HG03575 (cell line): ENCODE data around the gene TMEM52.
"Not testable (repeated sequence)": the region's sequence is repeated elsewhere in the genome, so short reads cannot be mapped to it uniquely, and the experiment has no call there.

ENCODE experiments used
- ATAC-seq: cut with Tn5 transposase; IDR thresholded peaks from one replicate; pipeline ENCODE4 v1.9.1; 2021; ENCODE audit not compliant: unreplicated experiment, insufficient number of reproducible peaks, low FRiP score; ENCODE audit errors: extremely low read depth

The TMEM52 gene

DNA sequence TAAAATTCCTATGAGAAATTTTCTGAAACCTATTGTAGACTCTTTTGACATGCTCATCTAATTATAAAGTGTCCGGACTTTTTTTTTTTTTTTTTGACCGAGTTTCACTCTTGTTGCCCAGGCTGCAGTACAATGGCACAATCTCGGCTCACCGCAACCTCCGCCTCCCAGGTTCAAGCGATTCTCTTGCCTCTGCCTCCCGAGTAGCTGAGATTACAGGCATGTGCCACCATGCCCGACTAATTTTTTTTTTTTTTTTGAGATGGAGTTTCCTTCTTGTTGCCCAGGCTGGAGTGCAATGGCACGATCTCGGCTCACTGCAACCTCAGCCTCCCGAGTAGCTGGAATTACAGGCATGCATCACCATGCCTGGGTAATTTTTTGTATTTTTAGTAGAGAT lies 35.2 kb downstream of the TMEM52 start:
- not testable (repeated sequence) for ATAC-seq

DNA sequence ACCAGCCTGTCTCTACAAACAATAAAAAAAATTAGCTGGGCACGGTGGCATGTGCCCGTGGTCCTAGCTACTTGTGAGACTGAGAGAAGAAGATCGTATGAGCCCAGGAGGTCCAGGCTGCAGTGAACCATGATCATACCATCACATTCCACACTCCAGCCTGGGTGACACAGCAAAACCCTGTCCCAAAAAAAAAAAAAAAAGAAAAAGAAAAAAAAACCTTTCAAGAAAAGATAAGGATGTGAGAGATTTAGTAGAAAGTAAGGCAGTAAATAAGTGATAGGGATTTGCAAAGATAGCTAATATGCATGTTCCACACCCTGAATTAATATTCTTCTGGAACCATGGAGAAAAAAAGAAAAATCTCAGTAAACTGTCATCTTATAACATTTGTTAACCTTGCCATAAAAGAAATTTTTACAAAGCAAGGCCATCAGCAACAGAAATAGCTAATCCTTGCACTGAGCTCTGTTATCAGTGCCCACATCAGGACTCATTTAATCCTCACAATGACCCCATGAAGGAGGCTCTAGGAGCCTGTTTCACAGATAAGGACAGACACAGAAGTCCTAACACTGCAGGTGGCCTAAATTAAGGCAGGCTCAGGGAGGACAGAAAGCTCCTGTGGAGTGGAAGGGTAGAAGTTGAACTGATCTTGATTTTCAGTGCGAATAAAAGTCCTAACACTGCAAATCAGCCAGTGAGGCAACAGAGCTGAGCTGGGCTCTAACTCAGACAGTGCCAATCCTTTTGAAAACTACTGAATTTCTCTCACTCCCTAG lies 35.8 kb downstream of the TMEM52 start:
- no peak for ATAC-seq

DNA sequence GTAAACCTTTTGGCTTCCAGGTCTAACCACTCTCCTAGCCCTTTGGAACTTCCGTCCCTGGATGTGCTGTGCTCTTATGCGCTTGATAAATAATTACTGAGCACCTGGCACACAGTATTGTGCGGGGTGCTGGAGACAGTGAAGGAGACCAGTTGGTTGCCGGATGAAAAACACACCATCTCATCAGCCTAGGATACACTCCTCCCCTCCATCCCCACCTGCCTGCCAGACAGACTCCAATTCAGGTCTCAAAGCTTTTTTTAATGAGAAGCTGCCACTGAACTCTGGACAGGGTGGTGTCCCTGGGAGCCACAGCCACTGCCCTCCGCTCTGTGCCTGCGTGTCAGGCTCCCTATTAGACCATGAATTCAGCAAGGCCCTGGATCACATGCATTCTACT lies 37.4 kb downstream of the TMEM52 start:
- no peak for ATAC-seq

DNA sequence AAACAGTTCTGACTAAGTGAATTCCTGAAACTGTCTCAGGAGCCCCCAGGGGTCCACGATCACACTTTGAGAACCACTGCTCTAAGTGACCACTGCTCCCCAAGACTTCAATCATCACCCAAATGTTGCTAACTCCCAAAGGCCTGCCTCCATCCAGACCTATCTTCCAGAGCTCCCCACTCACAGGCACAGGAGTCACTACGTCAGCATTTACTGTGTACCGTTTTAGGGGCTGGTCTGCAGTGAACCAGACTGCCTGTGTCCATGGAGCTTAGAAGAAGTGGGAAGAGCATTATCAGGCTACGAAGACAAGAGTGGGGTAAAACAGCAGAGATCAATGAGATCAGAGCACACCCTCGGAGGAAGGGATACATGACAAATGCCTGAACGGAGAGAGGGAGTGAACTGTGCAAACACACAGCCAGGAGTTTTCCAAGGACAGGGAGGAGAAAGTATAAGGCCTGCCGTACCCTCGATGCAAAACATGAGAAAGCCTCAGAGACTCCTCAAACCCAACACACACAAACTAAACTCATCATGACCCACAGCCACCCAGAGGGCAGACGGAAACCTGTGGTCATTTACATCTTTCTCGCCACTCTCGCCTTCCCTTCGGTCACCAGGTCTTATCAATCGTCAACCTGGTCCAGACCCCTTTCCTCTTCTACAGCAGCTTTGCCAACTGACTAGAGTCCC lies 38.3 kb downstream of the TMEM52 start:
- ATAC-seq: no peak

DNA sequence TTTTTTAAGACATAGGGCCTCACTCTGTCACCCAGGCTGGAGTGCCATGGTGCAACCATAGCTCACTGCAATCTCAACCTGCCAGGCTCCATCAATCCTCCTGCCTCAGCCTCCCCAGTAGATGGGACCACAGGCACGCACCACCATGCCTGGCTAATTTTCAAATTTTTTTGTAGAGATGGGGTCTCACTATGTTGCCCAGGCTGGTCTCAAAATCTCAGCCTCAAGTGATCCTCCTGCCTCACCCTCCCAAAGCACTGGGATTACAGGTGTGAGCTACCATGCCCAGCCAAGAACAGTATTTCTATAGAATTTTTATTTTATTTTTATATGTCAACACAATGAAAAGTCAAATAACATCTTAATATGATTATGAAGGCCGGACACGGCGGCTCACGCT lies 39.1 kb downstream of the TMEM52 start:
- ATAC-seq: no peak

DNA sequence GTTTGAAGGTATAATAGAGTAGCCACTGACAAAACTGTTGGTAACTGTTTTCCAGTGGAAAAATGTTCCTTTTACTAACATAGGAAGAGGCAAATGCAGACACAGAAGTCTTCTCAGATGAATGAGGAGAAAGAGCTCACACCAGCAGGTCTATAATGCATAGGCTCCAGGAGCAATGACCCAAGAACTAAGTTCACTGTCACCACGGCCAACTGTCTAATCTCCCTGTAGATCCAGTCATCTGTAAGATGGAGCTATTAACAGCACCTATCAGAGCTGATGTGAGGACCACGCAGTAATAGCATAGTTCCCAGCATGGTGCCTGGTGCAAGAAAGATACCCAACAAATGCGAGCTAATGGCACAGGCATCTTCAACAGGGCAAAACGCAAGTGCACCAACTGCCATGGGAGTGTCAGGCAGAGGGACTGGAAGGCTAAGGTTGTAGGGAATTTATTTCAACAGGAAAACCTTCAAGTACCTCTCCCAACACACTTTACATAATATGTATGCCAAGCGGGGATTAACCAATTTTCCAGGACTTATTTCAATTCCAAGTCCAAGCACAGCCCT lies 41.1 kb downstream of the TMEM52 start:
- ATAC-seq: no peak

DNA sequence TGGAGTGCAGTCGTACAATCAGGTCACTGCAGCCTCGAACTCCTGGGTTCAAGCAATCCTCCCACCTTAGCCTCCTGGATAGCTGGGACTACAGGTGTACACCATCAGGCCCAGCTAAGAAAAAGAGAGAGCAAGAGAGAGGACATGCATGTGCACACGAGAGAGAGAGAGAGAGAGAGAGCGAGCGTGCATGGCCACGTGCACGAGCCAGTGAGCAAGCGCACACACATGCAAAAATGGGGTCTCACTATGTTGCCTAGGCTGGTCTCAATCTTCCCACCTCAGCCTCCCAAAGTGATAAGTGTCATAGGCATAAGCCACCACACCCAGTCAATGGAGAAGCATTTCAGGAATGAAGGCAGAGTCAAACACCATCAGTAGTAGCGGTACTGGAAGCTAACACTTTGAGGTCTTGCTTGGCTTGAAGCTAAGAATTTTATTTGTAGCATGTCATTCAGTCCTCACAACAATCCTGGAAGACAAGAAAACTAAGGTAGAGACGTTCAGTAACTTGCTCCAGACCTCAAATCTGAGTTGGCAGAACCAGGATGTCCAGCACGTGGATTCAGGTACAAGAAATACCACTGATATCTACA lies 42.6 kb downstream of the TMEM52 start:
- ATAC-seq: no peak

DNA sequence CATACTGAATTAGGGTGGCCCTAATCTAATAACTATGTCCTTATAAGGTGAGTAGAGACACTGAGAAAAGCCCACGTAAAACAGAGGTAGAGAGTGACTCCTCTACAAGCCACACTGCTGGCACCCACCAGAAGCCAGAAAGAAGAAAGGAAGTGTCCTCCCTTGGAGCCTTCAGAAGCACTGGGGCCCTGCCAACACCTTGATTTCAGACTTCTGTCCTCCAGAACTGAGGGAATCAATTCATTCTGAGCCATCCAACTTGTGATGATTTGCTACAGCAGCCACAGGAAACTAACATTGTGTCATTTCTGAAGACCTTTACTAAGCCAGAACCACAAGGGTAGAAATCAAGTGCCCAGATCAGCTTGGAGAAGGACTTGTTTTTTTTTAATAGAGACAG lies 43.1 kb downstream of the TMEM52 start:
- ATAC-seq: no peak

DNA sequence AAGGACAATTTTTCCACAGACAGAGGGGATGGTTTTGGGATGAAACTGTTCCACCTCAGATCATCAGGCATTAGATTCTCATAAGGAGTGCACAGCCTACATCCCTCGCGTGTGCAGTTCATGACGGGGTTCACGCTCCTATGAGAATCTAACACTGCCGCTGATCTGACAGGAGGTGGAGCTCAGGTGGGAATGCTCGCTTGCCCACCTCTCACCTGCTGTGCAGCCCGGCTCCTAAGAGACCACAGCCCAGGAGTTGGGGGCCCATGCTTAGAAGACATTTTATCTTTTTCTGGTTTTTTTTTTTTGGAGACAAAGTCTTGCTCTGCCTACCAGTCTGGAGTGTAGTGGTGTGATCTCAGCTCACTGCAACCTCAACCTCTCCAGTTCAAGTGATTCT lies 44.2 kb downstream of the TMEM52 start:
- no peak for ATAC-seq

DNA sequence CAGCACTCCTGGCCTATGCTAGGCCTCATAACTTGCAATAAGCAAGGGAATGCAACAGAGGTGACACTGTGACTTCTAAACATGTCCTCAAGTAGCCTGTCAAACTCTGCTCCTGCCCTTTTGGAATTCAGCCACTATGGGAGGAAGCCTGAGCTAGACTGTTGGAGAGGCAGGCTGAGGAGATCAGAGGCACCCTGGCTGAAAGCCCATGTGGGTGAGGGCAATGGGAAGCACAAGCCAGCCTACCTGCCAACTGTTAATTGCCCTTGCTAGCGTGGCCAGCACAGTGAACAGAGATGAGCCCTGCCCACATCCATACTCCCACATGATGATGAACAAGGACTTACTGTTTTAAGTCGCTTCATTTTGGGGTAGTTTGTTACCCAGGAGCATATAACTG lies 45.9 kb downstream of the TMEM52 start:
- ATAC-seq: no peak

DNA sequence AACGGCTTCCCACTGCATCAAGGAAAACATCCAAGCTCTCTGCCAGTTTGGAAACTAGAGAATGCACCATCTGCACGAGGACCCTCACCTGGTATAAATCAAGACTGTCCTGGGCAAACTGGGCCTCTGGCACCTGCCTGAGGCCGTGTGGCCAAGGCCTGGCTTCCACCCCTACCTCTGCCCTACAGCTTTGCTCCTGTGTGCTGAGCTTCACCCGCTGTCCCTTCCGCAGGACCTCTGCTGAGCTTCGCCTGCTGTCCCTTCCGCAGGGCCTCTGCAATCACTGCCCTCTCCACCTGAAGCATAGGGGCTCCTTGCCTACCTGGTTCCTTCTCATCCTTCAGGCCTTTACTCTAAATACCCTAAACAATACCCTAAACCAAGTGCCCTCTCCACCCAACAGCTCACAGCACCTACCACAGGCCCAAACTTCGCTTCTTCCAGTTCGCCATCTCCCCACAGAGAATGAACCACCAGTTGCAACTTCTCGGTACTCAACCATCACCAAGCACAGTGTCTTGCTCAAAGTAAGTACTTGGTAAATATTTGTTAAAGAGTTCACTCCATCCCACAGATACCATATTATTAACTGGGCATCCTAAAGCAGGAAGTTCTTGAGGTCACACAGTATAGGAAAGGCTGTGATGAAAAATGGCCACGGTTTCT lies 46.6 kb downstream of the TMEM52 start:
- ATAC-seq: no peak

DNA sequence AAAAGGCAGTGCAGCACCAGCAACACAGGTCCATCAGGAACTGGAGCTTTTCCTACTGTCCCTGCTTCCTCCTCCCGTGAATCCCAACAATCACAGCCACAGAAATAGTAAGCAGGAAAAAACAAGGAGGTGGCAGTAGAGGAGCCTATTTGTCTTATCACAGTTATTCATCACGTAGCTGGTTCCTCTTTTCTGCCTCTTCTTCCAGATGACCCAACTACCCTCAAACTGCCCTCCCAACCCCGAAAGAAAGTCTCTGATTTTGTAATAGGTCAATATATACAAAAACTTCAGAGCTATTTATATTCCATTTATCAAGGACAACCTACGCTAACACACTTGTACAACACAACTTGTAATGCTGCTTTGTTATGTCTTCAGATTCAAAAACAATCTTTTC lies 49.6 kb downstream of the TMEM52 start:
- no peak for ATAC-seq
